Hepatocyte (in vitro differentiated cells): ENCODE data around the gene SHROOM3.

Experiments used
- CTCF ChIP-seq: fragments of 200-600 bp; sonication (generic); IDR thresholded peaks from 2 replicates; pipeline ENCODE4 v1.5.1; 2016; ENCODE audit warnings: antibody characterized with exemption, mild to moderate bottlenecking; ENCODE audit not compliant: poor library complexity
- EZH2 ChIP-seq: fragments of 200-600 bp; sonication (generic); IDR thresholded peaks from 2 replicates; pipeline ENCODE4 v1.6.1; 2016; ENCODE audit warnings: antibody characterized with exemption, mild to moderate bottlenecking, borderline replicate concordance
- EZH2phosphoT487 ChIP-seq: fragments of 200-600 bp; sonication (generic); IDR thresholded peaks from one replicate; pipeline ENCODE4 v1.6.1; 2018; ENCODE audit warnings: antibody characterized with exemption, mild to moderate bottlenecking, low read depth, moderate library complexity; ENCODE audit not compliant: unreplicated experiment, severe bottlenecking

GRCh38 chr4:76459291-76459723, 24.3 kb downstream of the SHROOM3 start:
- TF ChIP-seq CTCF = no peak
- TF ChIP-seq EZH2phosphoT487 = no peak
- no peak for TF ChIP-seq EZH2
